Sigmoid colon (tissue), 7 donors: ENCODE data around the gene GAB2. TPM values are rescaled to one million over a fixed set of nuclear protein-coding genes. Genes with fewer than 3 reads are reported as not detected.

Experiments used
- DNase-seq: peaks from one replicate; pipeline ENCODE4 v3.0.0-alpha.2; 2019
- H3K27ac ChIP-seq, 4 donors: fragments of 200-600 bp; sonication (generic); one replicate each; pipeline ENCODE4 v1.5.1; 2016 to 2019; ENCODE audit warnings: mild to moderate bottlenecking in 1 of 4
- H3K27me3 ChIP-seq, 3 donors: fragments of 200-600 bp; sonication (generic); one replicate each; pipeline ENCODE4 v1.5.1; 2019; ENCODE audit warnings: mild to moderate bottlenecking in 1 of 3
- H3K36me3 ChIP-seq, 4 donors: fragments of 200-600 bp; sonication (generic); one replicate each; pipeline ENCODE4 v1.5.1; 2016 to 2019
- H3K4me1 ChIP-seq, 4 donors: fragments of 200-600 bp; sonication (generic); one replicate each; pipeline ENCODE4 v1.5.1; 2017 to 2019
- H3K4me3 ChIP-seq, 4 donors: fragments of 200-600 bp; sonication (generic); one replicate each; pipeline ENCODE4 v1.5.1; 2017 to 2019; ENCODE audit warnings: mild to moderate bottlenecking in 2 of 4, moderate library complexity in 1 of 4
- H3K9me3 ChIP-seq, 4 donors: fragments of 200-600 bp in 3 of 4; sonication (generic) in 3 of 4; one replicate each; pipeline versions ENCODE4 v1.5.1 to v1.6.1; 2013 to 2019
- EP300 ChIP-seq, 4 donors: sonication (generic); formaldehyde crosslinking; IDR thresholded peaks; one replicate each; pipeline ENCODE4 v1.6.1; 2017; ENCODE audit warnings: antibody characterized with exemption in 4 of 4
- POLR2A ChIP-seq, 2 donors: fragments of 450-650 bp; IDR thresholded peaks; one replicate each; pipeline ENCODE4 v1.6.1; 2016; ENCODE audit warnings: antibody characterized with exemption in 2 of 2, mild to moderate bottlenecking in 2 of 2, moderate library complexity in 2 of 2
- POLR2AphosphoS5 ChIP-seq, 4 donors: sonication (generic); formaldehyde crosslinking; IDR thresholded peaks; one replicate each; pipeline ENCODE4 v1.6.1; 2017; ENCODE audit warnings: antibody characterized with exemption in 4 of 4
- WGBS, 2 donors: extraction: QIAGEN DNeasy Blood & Tissue Kit; methylation state at CpG; one replicate each; pipeline ENCODE4 v1.1.7; 2013; 5-methylcytosine and 5-hydroxymethylcytosine counted together
- intact Hi-C: fragments of 100-400 bp; cut with DNase I; formaldehyde crosslinking; loops from one replicate; pipeline ENCODE4 v1.15.1; 2023
- polyA plus RNA-seq, 3 donors: library from polyadenylated mRNA; stranded (reverse); fragments of 200-250 nt; gene quantifications; one replicate each; pipeline ENCODE4 v1.2.3, GENCODE V29; 2013
- total RNA-seq, 4 donors: library from RNA; depleted of rRNA; stranded (reverse); fragments of >200 nt; gene quantifications; one replicate each; pipeline ENCODE4 v1.1.0, GENCODE V29; 2016
- TF ChIP-seq, protein P1 (sequence below), 4 experiments: fragments of 450-650 bp in 3 of 4; fragments of 200-600 bp in 1 of 4; IDR thresholded peaks; one replicate each; pipeline ENCODE4 v1.5.1; 2016 to 2019; ENCODE audit warnings: antibody characterized with exemption in 4 of 4, mild to moderate bottlenecking in 3 of 4, moderate library complexity in 2 of 4
- donor health status: healthy with polysubstance abuse.
- donor health status: Bipolar disorder and iron deficiency.
- donor health status: healthy.

The GAB2 gene
- total and polyA plus RNA-seq, 7 donors = 10.8 to 23.5 (median 13.6) TPM

DNA sequence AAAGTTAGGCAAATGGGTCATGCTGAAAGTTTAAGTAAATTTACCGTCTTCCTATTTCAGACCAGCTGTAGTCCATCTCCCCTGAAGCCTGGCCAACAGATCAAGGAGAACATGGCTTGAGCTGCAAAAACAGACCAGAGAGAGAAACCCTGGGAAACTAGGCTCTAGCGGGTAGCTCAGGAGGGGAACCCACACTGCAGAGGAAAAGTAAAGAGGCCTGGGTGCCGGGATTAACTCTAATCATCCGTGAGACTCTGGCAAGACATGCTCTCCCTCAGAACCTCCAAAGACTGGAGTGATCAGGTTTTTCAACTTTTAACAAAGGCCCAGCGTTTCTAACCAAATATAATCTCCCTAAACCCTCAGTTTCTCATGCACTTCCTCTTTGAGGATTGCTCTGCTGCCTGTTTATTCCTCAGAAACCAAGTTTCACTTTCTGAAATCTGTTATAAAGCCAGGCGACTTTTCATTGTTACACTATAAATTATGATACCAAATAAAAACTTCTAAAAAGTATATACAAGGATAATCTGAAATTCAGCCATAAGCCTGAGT, 67.5 kb downstream of the GAB2 start:
- Histone ChIP-seq H3K36me3 (no peaks in the 10 kb centered on the region), H3K4me1 (peaks cover 0 to 56% (median 41%) of the 10 kb centered on the region in 4 donors), H3K9me3 (no peaks in the 10 kb centered on the region), H3K4me3 (peak overlapping the region in 3 of 4 donors; percentile 7 to 26 (median 16)), H3K27me3 (no peaks in the 10 kb centered on the region), H3K27ac (peak overlapping the region; percentile 64 to 76 (median 69))
- intact Hi-C loops = loop anchor here (2.0 kb wide), 1 partner anchor 67 kb away; the partner anchor contains the start of gene GAB2
- TF ChIP-seq POLR2AphosphoS5 (IDR thresholded peaks at IDR 0.05) (peak in 1 of 4 donors; percentile 18), POLR2A (IDR thresholded peaks at IDR 0.05) (no peak), EP300 (IDR thresholded peaks at IDR 0.05) (no peak)
- TF ChIP-seq, protein P1, sequence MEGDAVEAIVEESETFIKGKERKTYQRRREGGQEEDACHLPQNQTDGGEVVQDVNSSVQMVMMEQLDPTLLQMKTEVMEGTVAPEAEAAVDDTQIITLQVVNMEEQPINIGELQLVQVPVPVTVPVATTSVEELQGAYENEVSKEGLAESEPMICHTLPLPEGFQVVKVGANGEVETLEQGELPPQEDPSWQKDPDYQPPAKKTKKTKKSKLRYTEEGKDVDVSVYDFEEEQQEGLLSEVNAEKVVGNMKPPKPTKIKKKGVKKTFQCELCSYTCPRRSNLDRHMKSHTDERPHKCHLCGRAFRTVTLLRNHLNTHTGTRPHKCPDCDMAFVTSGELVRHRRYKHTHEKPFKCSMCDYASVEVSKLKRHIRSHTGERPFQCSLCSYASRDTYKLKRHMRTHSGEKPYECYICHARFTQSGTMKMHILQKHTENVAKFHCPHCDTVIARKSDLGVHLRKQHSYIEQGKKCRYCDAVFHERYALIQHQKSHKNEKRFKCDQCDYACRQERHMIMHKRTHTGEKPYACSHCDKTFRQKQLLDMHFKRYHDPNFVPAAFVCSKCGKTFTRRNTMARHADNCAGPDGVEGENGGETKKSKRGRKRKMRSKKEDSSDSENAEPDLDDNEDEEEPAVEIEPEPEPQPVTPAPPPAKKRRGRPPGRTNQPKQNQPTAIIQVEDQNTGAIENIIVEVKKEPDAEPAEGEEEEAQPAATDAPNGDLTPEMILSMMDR (IDR thresholded peaks at IDR 0.05) = no peak
- peak; percentile 73 for DNase-seq
- 10 to 11% methylated on average over 6 of the region's 6 CpGs for WGBS, 2 donors

DNA sequence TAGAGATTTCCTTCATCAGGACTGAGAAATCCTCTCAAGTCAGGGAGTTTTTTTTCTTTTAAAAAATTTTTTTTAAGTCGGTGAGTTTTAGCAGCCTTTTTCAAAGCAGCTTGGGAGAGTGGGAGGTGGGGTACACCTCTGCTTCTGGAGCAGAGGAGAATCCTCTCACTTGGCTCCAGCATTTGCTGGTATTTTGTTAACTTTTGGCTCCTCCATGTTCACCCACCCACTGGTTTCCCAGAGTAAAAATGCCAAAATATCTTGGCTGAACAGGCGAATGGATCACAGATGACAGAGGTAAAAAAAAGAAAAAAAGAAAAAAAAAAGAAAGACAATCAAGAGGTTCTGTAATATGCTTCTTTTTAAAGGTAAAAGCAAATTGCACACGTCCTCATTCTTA, 68.0 kb downstream of the GAB2 start:
- DNase-seq = no peak
- peak overlapping the region in 1 of 4 donors; percentile 26 for H3K4me3 ChIP-seq
- intact Hi-C loops = loop anchor here (2.0 kb wide), 1 partner anchor 67 kb away; the partner anchor contains the start of gene GAB2
- TF ChIP-seq POLR2AphosphoS5 (IDR thresholded peaks at IDR 0.05) (no peak), POLR2A (IDR thresholded peaks at IDR 0.05) (no peak), EP300 (IDR thresholded peaks at IDR 0.05) (no peak)
- TF ChIP-seq, protein P1 (IDR thresholded peaks at IDR 0.05) = no peak
- peak overlapping the region; percentile 64 to 76 (median 69) for H3K27ac ChIP-seq
- peaks cover 0 to 52% (median 42%) of the 10 kb centered on the region in 4 donors for H3K4me1 ChIP-seq
- no peaks in the 10 kb centered on the region for H3K36me3 ChIP-seq
- H3K9me3 ChIP-seq = no peaks in the 10 kb centered on the region
- WGBS, 2 donors = 47 to 53% methylated on average over 3 of the region's 3 CpGs
- H3K27me3 ChIP-seq = no peaks in the 10 kb centered on the region

DNA sequence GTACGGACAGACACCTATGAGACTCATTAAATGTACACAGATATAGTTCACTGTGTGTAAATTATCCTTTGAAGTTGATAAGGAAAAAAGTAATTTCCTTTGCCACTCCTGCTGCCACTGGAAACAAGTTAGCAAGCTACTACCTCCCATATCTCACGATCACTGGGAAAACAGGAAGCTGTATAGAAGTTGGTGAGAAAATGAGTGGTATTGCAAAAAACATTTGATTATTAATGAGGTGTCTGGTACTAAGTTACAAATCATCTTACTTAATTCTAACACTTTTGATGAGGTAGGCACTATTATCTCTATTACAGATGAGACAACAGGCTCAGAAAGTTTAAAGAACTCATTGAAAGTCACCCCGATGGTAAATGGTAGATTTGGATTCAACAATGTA, 68.5 kb downstream of the GAB2 start:
- WGBS, 2 donors = 17 to 48% methylated on average over 3 of the region's 3 CpGs
- TF ChIP-seq, protein P1 (IDR thresholded peaks at IDR 0.05) = no peak
- TF ChIP-seq EP300 (IDR thresholded peaks at IDR 0.05) = no peak
- no peak for TF ChIP-seq POLR2AphosphoS5 (IDR thresholded peaks at IDR 0.05)
- no peak for TF ChIP-seq POLR2A (IDR thresholded peaks at IDR 0.05)
- intact Hi-C loops = no loop called here
- no peak for DNase-seq
- H3K27ac ChIP-seq = peak overlapping the region; percentile 64 to 76 (median 69)
- H3K36me3 ChIP-seq = no peaks in the 10 kb centered on the region
- H3K27me3 ChIP-seq = no peaks in the 10 kb centered on the region
- no peaks in the 10 kb centered on the region for H3K9me3 ChIP-seq
- H3K4me3 ChIP-seq = no peak overlapping the region
- peaks cover 0 to 52% (median 40%) of the 10 kb centered on the region in 4 donors for H3K4me1 ChIP-seq

DNA sequence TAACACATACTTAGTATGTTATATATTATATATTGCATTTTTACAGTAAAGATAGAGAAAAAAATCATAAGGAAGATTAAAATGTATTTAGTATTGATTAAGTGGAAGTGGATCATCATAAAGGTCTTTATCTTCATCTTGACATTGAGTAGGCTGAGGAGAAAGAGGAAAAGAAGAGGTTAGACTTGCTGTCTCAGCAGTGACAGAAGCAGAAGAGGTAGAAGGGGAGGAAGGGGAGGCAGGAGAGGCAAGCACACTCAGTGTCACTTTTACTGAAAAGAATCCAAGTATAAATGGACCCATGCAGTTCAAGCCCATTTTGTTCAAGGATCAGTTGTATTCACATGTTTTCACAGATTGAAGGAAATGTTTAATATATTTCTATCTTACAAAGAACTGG, 69.7 kb downstream of the GAB2 start:
- intact Hi-C loops = no loop called here
- no peaks in the 10 kb centered on the region for H3K36me3 ChIP-seq
- no peak overlapping the region for H3K4me3 ChIP-seq
- no peaks in the 10 kb centered on the region for H3K9me3 ChIP-seq
- no peaks in the 10 kb centered on the region for H3K27me3 ChIP-seq
- peaks cover 0 to 52% (median 40%) of the 10 kb centered on the region in 4 donors for H3K4me1 ChIP-seq
- no peak for DNase-seq
- peak overlapping the region in 1 of 4 donors; percentile 29 for H3K27ac ChIP-seq
- no peak for TF ChIP-seq EP300 (IDR thresholded peaks at IDR 0.05)
- TF ChIP-seq POLR2A (IDR thresholded peaks at IDR 0.05) = no peak
- TF ChIP-seq, protein P1 (IDR thresholded peaks at IDR 0.05) = no peak
- TF ChIP-seq POLR2AphosphoS5 (IDR thresholded peaks at IDR 0.05) = no peak
